BE2C (cell line): ENCODE measurements around the gene DTNA.
"Not testable (repeated sequence)": the region's sequence is repeated elsewhere in the genome, so short reads cannot be mapped to it uniquely, and the experiment has no call there.

Experiments used
- DNase-seq: peaks from one replicate; pipeline ENCODE4 v3.0.0-alpha.2; 2020
- H3K27me3 ChIP-seq: fragments of 250-450 bp; sonication (Bioruptor Pico); 2 replicates; pipeline ENCODE4 v1.5.1; 2020; ENCODE audit warnings: mild to moderate bottlenecking
- H3K36me3 ChIP-seq: fragments of 250-450 bp; sonication (Bioruptor Pico); 2 replicates; pipeline ENCODE4 v1.5.1; 2020; ENCODE audit warnings: mild to moderate bottlenecking
- H3K4me1 ChIP-seq: fragments of 250-450 bp; sonication (Bioruptor Pico); 2 replicates; pipeline ENCODE4 v1.5.1; 2020
- H3K4me3 ChIP-seq: 2 replicates; pipeline ENCODE4 v1.5.1; 2011; ENCODE audit warnings: low read depth, low read length
- H3K9me3 ChIP-seq: fragments of 250-450 bp; sonication (Bioruptor Pico); 2 replicates; pipeline ENCODE4 v1.5.1; 2020
- CTCF ChIP-seq: IDR thresholded peaks from 2 replicates; pipeline ENCODE4 v1.5.1; 2012; ENCODE audit warnings: mild to moderate bottlenecking, low read depth, low read length

Gene DTNA

GRCh38 chr18:34911661-34912384, 201.7 kb downstream of the DTNA start:
- Histone ChIP-seq H3K27me3 (no peaks in the 10 kb centered on the region), H3K36me3 (no peaks in the 10 kb centered on the region), H3K9me3 (no peaks in the 10 kb centered on the region), H3K4me1 (no peaks in the 10 kb centered on the region), H3K4me3 (no peak overlapping the region)
- TF ChIP-seq CTCF, result no peak
- no peak for DNase-seq

GRCh38 chr18:34913837-34914661, 204.0 kb downstream of the DTNA start:
- Histone ChIP-seq H3K36me3 (no peaks in the 10 kb centered on the region), H3K4me3 (no peak overlapping the region), H3K9me3 (no peaks in the 10 kb centered on the region), H3K27me3 (no peaks in the 10 kb centered on the region), H3K4me1 (no peaks in the 10 kb centered on the region)
- no peak for TF ChIP-seq CTCF
- no peak for DNase-seq

GRCh38 chr18:34915046-34915445, 204.9 kb downstream of the DTNA start:
- Histone ChIP-seq H3K27me3 (no peaks in the 10 kb centered on the region), H3K4me1 (no peaks in the 10 kb centered on the region), H3K36me3 (no peaks in the 10 kb centered on the region), H3K4me3 (no peak overlapping the region), H3K9me3 (no peaks in the 10 kb centered on the region)
- TF ChIP-seq CTCF, result no peak
- DNase-seq, result no peak

- not testable (repeated sequence) for DNase-seq, H3K36me3 ChIP-seq, H3K4me1 ChIP-seq, H3K9me3 ChIP-seq, H3K4me3 ChIP-seq, H3K27me3 ChIP-seq
These were observed 206.4 kb downstream of the DTNA start for GRCh38 chr18:34916539-34916938.

- H3K27me3 ChIP-seq, result no peaks in the 10 kb centered on the region
- H3K4me3 ChIP-seq, result no peak overlapping the region
- H3K9me3 ChIP-seq, result no peaks in the 10 kb centered on the region
- TF ChIP-seq CTCF, result no peak
- no peaks in the 10 kb centered on the region for H3K4me1 ChIP-seq
- no peaks in the 10 kb centered on the region for H3K36me3 ChIP-seq
- DNase-seq, result no peak
These were observed 208.8 kb downstream of the DTNA start for GRCh38 chr18:34918856-34919255.

- Histone ChIP-seq H3K4me1 (no peaks in the 10 kb centered on the region), H3K27me3 (no peaks in the 10 kb centered on the region), H3K4me3 (no peak overlapping the region), H3K9me3 (no peaks in the 10 kb centered on the region), H3K36me3 (no peaks in the 10 kb centered on the region)
- no peak for TF ChIP-seq CTCF
- DNase-seq, result no peak
These were observed 211.1 kb downstream of the DTNA start for GRCh38 chr18:34921226-34921625.
